K562 (cell line): ENCODE measurements around the gene MAP3K20. TPM values are rescaled to one million over a fixed set of nuclear protein-coding genes. Genes with fewer than 3 reads are reported as not detected.

Experiments used
- ETS1 ChIP-seq: conservative IDR thresholded peaks from 2 replicates; pipeline ENCODE4 v1.6.1; 2011; ENCODE audit warnings: low read depth, mild to moderate bottlenecking, low read length; ENCODE audit not compliant: control insufficient read depth
- ETV1 ChIP-seq: fragments of 450-650 bp; conservative IDR thresholded peaks from 2 replicates; pipeline ENCODE4 v1.6.1; 2016; ENCODE audit warnings: missing genetic modification characterization, control low read depth, low read depth, missing compliant biosample characterization
- FOXK2 ChIP-seq, 2 experiments: fragments of 450-650 bp; IDR thresholded peaks in 1 of 2; conservative IDR thresholded peaks in 1 of 2; 2 replicates each; pipeline ENCODE4 v1.6.1; 2016; ENCODE audit warnings: low read depth in 2 of 2, mild to moderate bottlenecking in 1 of 2
- MGA ChIP-seq: fragments of 450-650 bp; IDR thresholded peaks from 2 replicates; pipeline ENCODE4 v1.6.1; 2016; ENCODE audit warnings: mild to moderate bottlenecking, moderate library complexity
- MTA3 ChIP-seq: fragments of 450-650 bp; formaldehyde crosslinking; IDR thresholded peaks from 2 replicates; pipeline ENCODE4 v1.6.1; 2017; ENCODE audit warnings: mild to moderate bottlenecking, borderline replicate concordance
- NR2C2 ChIP-seq, 2 experiments: fragments of 200-800 bp in 1 of 2; sonication (Bioruptor generic) in 1 of 2; sonication (generic) in 1 of 2; formaldehyde crosslinking in 1 of 2; IDR thresholded peaks; 2 replicates each; pipeline versions ENCODE4 v1.6.1 to v1.8.0; 2016 to 2022; ENCODE audit warnings: mild to moderate bottlenecking in 1 of 2, missing compliant biosample characterization in 1 of 2, missing genetic modification characterization in 1 of 2, missing genetic modification reagents in 1 of 2
- RFX1 ChIP-seq: fragments of 450-650 bp; IDR thresholded peaks from 2 replicates; pipeline ENCODE4 v1.6.1; 2016; ENCODE audit warnings: mild to moderate bottlenecking, moderate library complexity
- ZNF217 ChIP-seq: sonication (generic); formaldehyde crosslinking; IDR thresholded peaks from 2 replicates; pipeline ENCODE4 v1.8.0; 2022; ENCODE audit warnings: mild to moderate bottlenecking, missing genetic modification reagents
- ZNF311 ChIP-seq: fragments of 250-450 bp; sonication (Bioruptor Pico); IDR thresholded peaks from 2 replicates; pipeline ENCODE4 v1.4.0; 2020; ENCODE audit warnings: mild to moderate bottlenecking, moderate library complexity
- ZNF511 ChIP-seq: sonication (generic); formaldehyde crosslinking; IDR thresholded peaks from 2 replicates; pipeline ENCODE4 v1.8.0; 2022; ENCODE audit warnings: mild to moderate bottlenecking, missing genetic modification reagents
- ZNF583 ChIP-seq: fragments of 250-450 bp; sonication (Bioruptor Pico); IDR thresholded peaks from 2 replicates; pipeline ENCODE4 v1.4.0; 2020
- ZNF584 ChIP-seq: fragments of 200-800 bp; sonication (Bioruptor generic); IDR thresholded peaks from 2 replicates; pipeline ENCODE4 v1.6.1; 2016; ENCODE audit warnings: low read depth, mild to moderate bottlenecking, missing genetic modification characterization, missing compliant biosample characterization
- ZNF695 ChIP-seq: fragments of 450-650 bp; formaldehyde crosslinking; IDR thresholded peaks from 2 replicates; pipeline ENCODE4 v1.4.0; 2020; ENCODE audit warnings: mild to moderate bottlenecking, moderate library complexity
- ZSCAN29 ChIP-seq: fragments of 450-650 bp; IDR thresholded peaks from 2 replicates; pipeline ENCODE4 v1.6.1; 2017
- polyA plus RNA-seq, 8 experiments: library from polyadenylated mRNA; depleted of rRNA in 4 of 8; stranded (reverse) in 5 of 8; unstranded in 3 of 8; fragments of >200 nt; fragmentation: Nextera tagmentation in 2 of 8; fragmentation: Illumina TruSeq in 1 of 8; extraction: Ambion mirVana in 2 of 8; extraction: Trizol in 1 of 8; gene quantifications; 2 replicates each; pipeline versions ENCODE4 v1.2.1 to v1.2.3, GENCODE V29; 2011 to 2014; ENCODE audit warnings: inconsistent platforms in 1 of 8, missing spikeins in 1 of 8
- total RNA-seq, 7 experiments: library from RNA; depleted of rRNA in 6 of 7; stranded (reverse); fragments of >200 nt in 6 of 7; fragmentation: Illumina TruSeq in 2 of 7; extraction: Trizol in 2 of 7; gene quantifications; 2 replicates each; pipeline versions ENCODE4 v1.2.1 to v1.2.3, GENCODE V29; 2011 to 2021; ENCODE audit warnings: low replicate concordance in 1 of 7

The MAP3K20 gene
- total and polyA plus RNA-seq, 9 of the 15 experiments (the other 6 are each of a cell fraction or from before 2014, with no cell fraction given): 9.8 to 34.2 (median 27.3) TPM

GRCh38 chr2:173210270-173211196 lies 134.9 kb downstream of the MAP3K20 start (continued):
- TF ChIP-seq MGA: no peak
- no peak for TF ChIP-seq ETV1 (tag)
- no peak for TF ChIP-seq ZNF311 (CRISPR knock-in tag)
- no peak for TF ChIP-seq ZNF511 (CRISPR knock-in tag)
- TF ChIP-seq ZNF217 (CRISPR knock-in tag): no peak
- TF ChIP-seq NR2C2 (CRISPR knock-in tag; IDR thresholded peaks at IDR 0.05): no peak
- no peak for TF ChIP-seq NR2C2 (tag; IDR thresholded peaks at IDR 0.05)
- TF ChIP-seq MTA3: no peak
- TF ChIP-seq FOXK2 (conservative IDR thresholded peaks at IDR 0.05 in 1 of 2, IDR thresholded peaks at IDR 0.05 in 1 of 2; ENCODE audit: low read depth in 2 of 2): peak; percentile 90
- no peak for TF ChIP-seq ZNF695 (CRISPR knock-in tag)
- TF ChIP-seq ETS1: no peak
- no peak for TF ChIP-seq ZNF584
- TF ChIP-seq ZNF583: no peak
- no peak for TF ChIP-seq ZSCAN29
- no peak; the same call in 1 of the 2 replicates for TF ChIP-seq RFX1
